HG02973 (cell line): Measurements from ENCODE around the gene SEMA5A.

ENCODE experiments used
- ATAC-seq: cut with Tn5 transposase; IDR thresholded peaks from one replicate; pipeline ENCODE4 v1.9.1; 2021; ENCODE audit warnings: moderate library complexity; ENCODE audit not compliant: unreplicated experiment

The SEMA5A gene

GRCh38 chr5:9090381-9091026 is 455.4 kb downstream of the SEMA5A start:
- no peak for ATAC-seq

GRCh38 chr5:9089893-9090292 is 456.0 kb downstream of the SEMA5A start:
- no peak for ATAC-seq

- ATAC-seq = no peak
These were observed 462.9 kb downstream of the SEMA5A start for GRCh38 chr5:9082996-9083395.

- no peak for ATAC-seq
These were observed 473.2 kb downstream of the SEMA5A start for GRCh38 chr5:9072701-9073100.

GRCh38 chr5:9071524-9071923 is 474.4 kb downstream of the SEMA5A start:
- no peak for ATAC-seq

GRCh38 chr5:9071074-9071473 is 474.8 kb downstream of the SEMA5A start:
- ATAC-seq = no peak

GRCh38 chr5:9069650-9070049 is 476.2 kb downstream of the SEMA5A start:
- ATAC-seq = no peak

- ATAC-seq = no peak
These were observed 478.7 kb downstream of the SEMA5A start for GRCh38 chr5:9067154-9067553.

GRCh38 chr5:9066349-9066748 is 479.5 kb downstream of the SEMA5A start:
- ATAC-seq = no peak

GRCh38 chr5:9063615-9064245 is 482.1 kb downstream of the SEMA5A start:
- ATAC-seq = no peak

- ATAC-seq = no peak
These were observed 483.0 kb downstream of the SEMA5A start for GRCh38 chr5:9062873-9063272.

GRCh38 chr5:9059920-9060691 is 485.8 kb downstream of the SEMA5A start:
- no peak for ATAC-seq

- ATAC-seq = no peak
These were observed 487.2 kb downstream of the SEMA5A start for GRCh38 chr5:9058666-9059065.

- ATAC-seq = no peak
These were observed 487.7 kb downstream of the SEMA5A start for GRCh38 chr5:9058161-9058560.

GRCh38 chr5:9057406-9058000 is 488.4 kb downstream of the SEMA5A start:
- no peak for ATAC-seq

GRCh38 chr5:9056046-9056445 is 489.8 kb downstream of the SEMA5A start:
- ATAC-seq = no peak

- no peak for ATAC-seq
These were observed 490.9 kb downstream of the SEMA5A start for GRCh38 chr5:9054821-9055589.

- no peak for ATAC-seq
These were observed 491.6 kb downstream of the SEMA5A start for GRCh38 chr5:9054322-9054721.

- no peak for ATAC-seq
These were observed 493.5 kb downstream of the SEMA5A start for GRCh38 chr5:9052421-9052820.

GRCh38 chr5:9051779-9052178 is 494.1 kb downstream of the SEMA5A start:
- ATAC-seq = no peak

GRCh38 chr5:9047932-9048331 is 497.9 kb downstream of the SEMA5A start:
- ATAC-seq = no peak
